Muscle of leg (tissue), 11 donors: ENCODE measurements around the gene CTNND2. TPM values are rescaled to one million over a fixed set of nuclear protein-coding genes. Genes with fewer than 3 reads are reported as not detected.
"Not testable (repeated sequence)": the region's sequence is repeated elsewhere in the genome, so short reads cannot be mapped to it uniquely, and the experiment has no call there.

ENCODE experiments used
- DNase-seq: peaks from one replicate; pipeline ENCODE4 v3.0.0; 2013
- H3K27ac ChIP-seq: one replicate; pipeline ENCODE4 v1.5.1; 2013; ENCODE audit warnings: mild to moderate bottlenecking, low read length, control low read depth
- H3K27me3 ChIP-seq: one replicate; pipeline ENCODE4 v1.6.1; 2013; ENCODE audit warnings: low read length; ENCODE audit not compliant: control insufficient read depth, insufficient read depth
- H3K36me3 ChIP-seq: one replicate; pipeline ENCODE4 v1.6.1; 2013; ENCODE audit warnings: low read length; ENCODE audit not compliant: control insufficient read depth, insufficient read depth
- H3K4me1 ChIP-seq: one replicate; pipeline ENCODE4 v1.6.1; 2013; ENCODE audit warnings: low read length; ENCODE audit not compliant: control insufficient read depth, insufficient read depth
- H3K4me3 ChIP-seq: one replicate; pipeline ENCODE4 v1.5.1; 2013; ENCODE audit warnings: low read length, control low read depth
- H3K9me3 ChIP-seq: replicated peaks from 2 replicates; pipeline ENCODE4 v1.6.1; 2013; ENCODE audit warnings: low read depth, low read length; ENCODE audit not compliant: control insufficient read depth
- WGBS: methylation state at CpG from one replicate; pipeline ENCODE4 v1.1.5; 2013; ENCODE audit warnings: missing lambda C conversion rate; ENCODE audit not compliant: insufficient coverage; 5-methylcytosine and 5-hydroxymethylcytosine counted together
- polyA plus RNA-seq, 8 donors: library from polyadenylated mRNA; unstranded; fragments of 120-200 nt; gene quantifications; one replicate each; pipeline versions ENCODE4 v1.2.1 to v1.2.3, GENCODE V29; 2013; ENCODE audit warnings: inconsistent platforms in 1 of 8, low replicate concordance in 1 of 8; ENCODE audit not compliant: insufficient read length in 8 of 8, insufficient read depth in 1 of 8
- total RNA-seq: library from RNA; stranded (reverse); fragments of 120-200 nt; gene quantifications from one replicate; pipeline ENCODE4 v1.2.4, GENCODE V29; 2013

Gene CTNND2
- total and polyA plus RNA-seq, 9 donors: 0.48 to 1.0 (median 0.71) TPM

DNA sequence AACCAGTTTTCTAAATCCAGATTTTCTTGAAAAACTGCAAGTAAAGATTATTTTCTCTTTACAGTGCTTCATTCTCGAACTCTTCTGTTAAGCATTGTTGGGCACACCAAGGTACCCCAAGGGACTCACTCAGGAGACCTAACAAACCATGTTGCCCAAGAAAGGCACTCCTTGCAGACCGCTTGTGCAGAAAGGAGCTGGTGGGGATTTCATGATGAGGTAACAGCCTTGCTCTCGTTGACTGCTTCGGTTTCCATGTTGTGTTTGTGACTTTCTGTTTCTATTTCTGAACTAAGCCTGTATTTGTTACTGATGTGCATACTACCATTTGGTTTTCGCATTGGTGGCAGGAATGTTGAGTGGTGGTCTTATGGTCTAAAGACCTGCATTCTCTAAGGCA lies 876.6 kb downstream of the CTNND2 start:
- no peak overlapping the region for H3K27ac ChIP-seq
- H3K4me1 ChIP-seq: no peaks in the 10 kb centered on the region
- no peaks in the 10 kb centered on the region for H3K36me3 ChIP-seq
- H3K9me3 ChIP-seq: no peaks in the 10 kb centered on the region
- no peaks in the 10 kb centered on the region for H3K27me3 ChIP-seq
- WGBS: no CpG with 5 or more reads among the region's 5 CpGs
- no peak overlapping the region for H3K4me3 ChIP-seq
- no peak for DNase-seq

GRCh38 chr5:11026543-11026942 lies 877.7 kb downstream of the CTNND2 start:
- DNase-seq: no peak
- Histone ChIP-seq H3K36me3 (no peaks in the 10 kb centered on the region), H3K27me3 (no peaks in the 10 kb centered on the region), H3K9me3 (no peaks in the 10 kb centered on the region), H3K4me3 (no peak overlapping the region), H3K4me1 (no peaks in the 10 kb centered on the region), H3K27ac (no peak overlapping the region)
- no CpG with 5 or more reads among the region's 2 CpGs for WGBS

DNA sequence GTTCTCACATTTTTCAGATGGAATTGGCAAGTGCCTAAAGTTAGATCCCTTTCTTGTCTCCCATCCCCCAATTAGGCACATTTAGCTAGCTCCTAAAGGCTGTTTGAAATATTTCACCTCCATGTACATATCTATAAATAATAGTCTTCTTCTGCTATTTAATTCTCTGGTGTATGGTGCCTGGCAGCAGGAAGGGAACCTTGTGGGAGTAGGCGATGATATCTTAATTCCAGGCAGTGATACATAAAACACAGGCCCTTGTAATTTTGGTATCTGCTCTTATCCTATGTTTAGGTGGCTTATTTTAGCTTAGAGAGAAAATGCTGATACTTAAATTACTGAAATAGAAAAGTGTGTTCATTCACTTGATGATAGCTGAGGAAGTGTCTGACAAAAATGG lies 880.3 kb downstream of the CTNND2 start:
- no peaks in the 10 kb centered on the region for H3K27me3 ChIP-seq
- no peaks in the 10 kb centered on the region for H3K4me1 ChIP-seq
- no peaks in the 10 kb centered on the region for H3K36me3 ChIP-seq
- no peak overlapping the region for H3K27ac ChIP-seq
- WGBS: no CpG with 5 or more reads among the region's 1 CpG
- no peak for DNase-seq
- H3K9me3 ChIP-seq: no peaks in the 10 kb centered on the region
- no peak overlapping the region for H3K4me3 ChIP-seq

- H3K4me1 ChIP-seq: no peaks in the 10 kb centered on the region
- no peaks in the 10 kb centered on the region for H3K27me3 ChIP-seq
- no peak for DNase-seq
- H3K36me3 ChIP-seq: no peaks in the 10 kb centered on the region
- no peak overlapping the region for H3K4me3 ChIP-seq
- H3K9me3 ChIP-seq: no peaks in the 10 kb centered on the region
- 100% methylated on average over 1 of the region's 4 CpGs for WGBS
- no peak overlapping the region for H3K27ac ChIP-seq
Measured at GRCh38 chr5:11013793-11014192, 890.5 kb downstream of the CTNND2 start.

- no peak overlapping the region for H3K27ac ChIP-seq
- WGBS: 81% methylated on average over 7 of the region's 7 CpGs
Measured at GRCh38 chr5:11012295-11012694, 892.0 kb downstream of the CTNND2 start.

DNA sequence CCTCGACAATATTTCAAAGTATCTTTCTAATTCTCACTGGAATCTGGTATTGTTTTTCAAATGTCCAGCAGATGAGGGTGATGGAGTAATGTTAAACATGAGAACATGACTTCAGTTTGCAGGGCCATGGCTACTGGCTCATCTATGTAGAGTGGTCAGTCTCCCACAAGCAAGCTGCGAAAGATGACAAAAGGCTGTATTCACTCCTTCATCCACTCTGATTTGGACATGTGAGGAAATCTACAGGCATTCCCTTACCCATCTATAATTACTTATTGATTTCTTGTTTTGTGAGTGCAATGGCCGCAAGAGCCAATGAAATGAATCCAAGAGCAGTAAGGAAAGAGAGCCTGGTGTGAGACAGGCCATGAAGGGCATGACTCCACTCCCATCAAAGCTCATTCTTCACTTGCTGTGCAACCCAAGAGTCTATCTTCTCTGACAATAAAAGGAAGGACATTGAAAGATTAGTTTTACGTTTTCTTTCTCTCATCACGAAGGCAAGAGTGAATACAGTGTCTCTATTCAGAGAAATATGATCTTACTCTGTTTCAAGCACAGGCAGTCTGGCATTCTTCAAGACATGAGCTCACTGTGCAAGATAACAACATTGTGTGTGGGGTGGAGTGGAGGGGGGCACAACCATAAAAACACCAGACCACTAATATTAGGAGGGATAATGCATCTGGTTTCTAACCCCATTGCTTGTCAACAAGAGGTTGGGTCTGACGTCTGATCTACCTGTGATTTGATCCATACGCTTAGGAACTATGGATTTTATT lies 893.6 kb downstream of the CTNND2 start:
- no peak for DNase-seq
- Histone ChIP-seq H3K27me3 (no peaks in the 10 kb centered on the region), H3K36me3 (no peaks in the 10 kb centered on the region), H3K27ac (no peak overlapping the region), H3K4me3 (no peak overlapping the region), H3K4me1 (no peaks in the 10 kb centered on the region), H3K9me3 (no peaks in the 10 kb centered on the region)
- WGBS: no CpG with 5 or more reads among the region's 7 CpGs

More at GRCh38 chr5:11012295-11012694, 892.0 kb downstream of the CTNND2 start:
- Histone ChIP-seq H3K4me3 (no peak overlapping the region), H3K4me1 (no peaks in the 10 kb centered on the region), H3K9me3 (no peaks in the 10 kb centered on the region), H3K27me3 (no peaks in the 10 kb centered on the region), H3K36me3 (no peaks in the 10 kb centered on the region)
- DNase-seq: no peak

- no peaks in the 10 kb centered on the region for H3K4me1 ChIP-seq
- no peaks in the 10 kb centered on the region for H3K36me3 ChIP-seq
- no peak overlapping the region for H3K27ac ChIP-seq
- 88% methylated on average over 2 of the region's 3 CpGs for WGBS
- no peak for DNase-seq
- H3K4me3 ChIP-seq: no peak overlapping the region
- H3K27me3 ChIP-seq: no peaks in the 10 kb centered on the region
- H3K9me3 ChIP-seq: no peaks in the 10 kb centered on the region
Measured at GRCh38 chr5:11009576-11009975, 894.7 kb downstream of the CTNND2 start.

DNA sequence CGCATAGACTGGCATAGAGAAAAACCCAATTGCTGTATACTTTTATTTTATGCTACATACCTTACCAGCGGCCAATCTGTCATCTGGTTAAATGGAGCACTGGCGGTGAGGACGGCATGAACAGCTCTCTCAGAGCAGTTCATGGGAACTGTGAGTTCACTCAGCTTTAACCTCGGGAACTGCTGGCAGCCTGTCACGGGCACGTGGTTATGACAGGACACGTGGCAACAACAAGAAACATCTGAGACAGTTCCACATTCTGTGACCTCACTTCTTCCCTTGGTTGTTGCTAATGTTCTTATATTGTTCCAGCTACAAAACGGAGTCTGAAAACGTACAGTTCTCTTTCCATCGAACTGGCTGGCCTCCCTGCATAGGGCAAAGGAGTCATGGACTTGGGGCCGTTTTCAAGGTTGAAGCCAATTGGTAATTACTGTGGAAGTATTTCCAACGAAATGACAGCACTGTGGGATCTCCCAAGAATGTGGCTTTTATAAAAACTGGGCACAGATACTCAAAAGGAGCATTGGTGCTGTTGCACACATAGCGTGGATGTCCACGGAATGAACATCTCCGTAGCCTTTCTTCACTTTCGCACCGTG lies 896.9 kb downstream of the CTNND2 start:
- Histone ChIP-seq H3K36me3 (no peaks in the 10 kb centered on the region), H3K9me3 (no peaks in the 10 kb centered on the region), H3K27me3 (no peaks in the 10 kb centered on the region), H3K4me3 (no peak overlapping the region), H3K27ac (no peak overlapping the region), H3K4me1 (no peaks in the 10 kb centered on the region)
- 81% methylated on average over 14 of the region's 18 CpGs for WGBS
- DNase-seq: no peak

- not testable (repeated sequence) for H3K4me3 ChIP-seq, H3K27me3 ChIP-seq, H3K9me3 ChIP-seq, DNase-seq, H3K27ac ChIP-seq, H3K36me3 ChIP-seq, H3K4me1 ChIP-seq
- WGBS: 86% methylated on average over 2 of the region's 4 CpGs
Measured at GRCh38 chr5:11004523-11004922, 899.7 kb downstream of the CTNND2 start.

DNA sequence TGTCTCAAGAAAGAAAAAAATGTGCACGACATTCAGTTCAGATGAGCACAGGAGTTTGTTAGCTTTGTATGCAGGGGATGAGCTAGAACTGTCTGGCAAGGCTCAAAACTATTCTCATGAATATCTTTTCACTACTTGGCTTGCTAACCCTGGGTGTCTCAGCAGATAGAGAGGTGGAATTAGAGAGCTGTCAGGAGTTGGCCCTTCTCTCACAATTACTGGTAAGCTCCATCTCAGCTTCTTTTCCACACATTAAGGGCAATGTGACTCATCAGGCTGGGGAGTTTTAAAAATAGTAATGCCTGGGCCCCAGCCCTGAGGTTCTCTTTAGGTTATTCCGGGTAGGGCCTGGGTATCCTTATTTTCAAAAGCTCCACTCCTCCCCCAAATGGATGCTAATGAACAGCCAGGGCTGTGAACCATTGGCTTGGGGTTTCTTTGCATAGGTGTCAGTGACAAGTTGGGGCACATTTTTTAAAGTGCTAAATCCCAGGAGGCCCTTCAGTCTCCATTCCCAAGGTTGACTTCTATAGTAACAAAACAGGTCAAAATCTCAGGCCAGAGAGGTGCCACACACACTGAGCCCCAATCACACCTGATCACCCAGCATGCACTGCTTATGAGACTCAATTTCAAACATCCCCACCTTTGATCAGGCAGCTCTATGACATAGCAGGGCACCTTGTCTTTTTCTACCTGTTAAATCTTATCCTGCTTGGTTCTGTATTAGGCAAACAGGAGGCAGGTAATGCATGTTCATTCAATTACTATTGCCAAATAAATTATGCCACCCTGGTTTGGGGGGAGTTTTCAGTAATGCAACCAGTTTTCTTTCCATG lies 903.5 kb downstream of the CTNND2 start:
- Histone ChIP-seq H3K4me1 (no peaks in the 10 kb centered on the region), H3K4me3 (no peak overlapping the region), H3K27ac (no peak overlapping the region), H3K9me3 (no peaks in the 10 kb centered on the region), H3K36me3 (no peaks in the 10 kb centered on the region), H3K27me3 (no peaks in the 10 kb centered on the region)
- DNase-seq: peak; percentile 25
- no CpG with 5 or more reads among the region's 2 CpGs for WGBS
